IPS-18c (cell line): ENCODE measurements around the gene RGS12.
A peak's percentile ranks its signal among the peaks of the same experiment; 100 is the strongest.
"Not testable (repeated sequence)": the region's sequence is repeated elsewhere in the genome, so short reads cannot be mapped to it uniquely, and the experiment has no call there.

ENCODE experiments used
- H3K4me3 ChIP-seq: 2 replicates; pipeline ENCODE4 v1.7.0; 2013; ENCODE audit warnings: low read depth, mild to moderate bottlenecking, low read length, moderate library complexity; ENCODE audit not compliant: insufficient read depth
- H3K9me3 ChIP-seq: one replicate; pipeline ENCODE4 v1.6.1; 2013; ENCODE audit warnings: mild to moderate bottlenecking, low read length, moderate library complexity; ENCODE audit not compliant: control insufficient read depth, insufficient read depth

Gene RGS12

GRCh38 chr4:3290889-3291321 is 1.9 kb upstream of the RGS12 start:
- H3K4me3 ChIP-seq = no peak overlapping the region
- H3K9me3 ChIP-seq = no peaks in the 10 kb centered on the region

GRCh38 chr4:3291411-3291968 is 1.3 kb upstream of the RGS12 start:
- Histone ChIP-seq H3K9me3 (no peaks in the 10 kb centered on the region), H3K4me3 (peak overlapping the region; percentile 65)

- Histone ChIP-seq H3K4me3 (peak overlapping the region; percentile 65), H3K9me3 (no peaks in the 10 kb centered on the region)
These were observed 751 bp upstream of the RGS12 start for GRCh38 chr4:3291969-3292570.

GRCh38 chr4:3293401-3294391 is 875 bp downstream of the RGS12 start:
- Histone ChIP-seq H3K9me3 (no peaks in the 10 kb centered on the region), H3K4me3 (peak overlapping the region; percentile 56)

- Histone ChIP-seq H3K4me3 (peak overlapping the region; percentile 15), H3K9me3 (no peaks in the 10 kb centered on the region)
These were observed 1.8 kb downstream of the RGS12 start for GRCh38 chr4:3294401-3295241.

- no peaks in the 10 kb centered on the region for H3K9me3 ChIP-seq
- H3K4me3 ChIP-seq = no peak overlapping the region
These were observed 3.2 kb downstream of the RGS12 start for GRCh38 chr4:3295837-3296624.

- H3K9me3 ChIP-seq = no peaks in the 10 kb centered on the region
- H3K4me3 ChIP-seq = no peak overlapping the region
These were observed 3.8 kb downstream of the RGS12 start for GRCh38 chr4:3296651-3297050.

- Histone ChIP-seq H3K9me3 (no peaks in the 10 kb centered on the region), H3K4me3 (no peak overlapping the region)
These were observed 4.4 kb downstream of the RGS12 start for GRCh38 chr4:3297066-3297859.

GRCh38 chr4:3299122-3299975 is 6.5 kb downstream of the RGS12 start:
- H3K9me3 ChIP-seq = no peaks in the 10 kb centered on the region

GRCh38 chr4:3299976-3300671 is 7.3 kb downstream of the RGS12 start:
- H3K4me3 ChIP-seq = no peak overlapping the region
- no peaks in the 10 kb centered on the region for H3K9me3 ChIP-seq

More at GRCh38 chr4:3299122-3299975, 6.5 kb downstream of the RGS12 start:
- H3K4me3 ChIP-seq = no peak overlapping the region

- H3K9me3 ChIP-seq, H3K4me3 ChIP-seq: not testable (repeated sequence)
These were observed 8.1 kb downstream of the RGS12 start for GRCh38 chr4:3300882-3301281.

GRCh38 chr4:3301450-3302172 is 8.8 kb downstream of the RGS12 start:
- Histone ChIP-seq H3K9me3 (no peaks in the 10 kb centered on the region), H3K4me3 (no peak overlapping the region)

- H3K9me3 ChIP-seq = no peaks in the 10 kb centered on the region
- H3K4me3 ChIP-seq = no peak overlapping the region
These were observed 9.5 kb downstream of the RGS12 start for GRCh38 chr4:3302173-3302785.
